Epithelial cell of prostate (primary cell): ENCODE data around the gene TERB1.
A peak's percentile ranks its signal among the peaks of the same experiment; 100 is the strongest.

Source experiments
- DNase-seq: peaks from one replicate; pipeline ENCODE4 v3.0.0-alpha.2; 2011; ENCODE audit warnings: low read depth, low spot score
- H3K27ac ChIP-seq: fragments of 450-650 bp; 2 replicates; pipeline ENCODE4 v1.5.1; 2017; ENCODE audit warnings: mild to moderate bottlenecking

TERB1 gene

DNA sequence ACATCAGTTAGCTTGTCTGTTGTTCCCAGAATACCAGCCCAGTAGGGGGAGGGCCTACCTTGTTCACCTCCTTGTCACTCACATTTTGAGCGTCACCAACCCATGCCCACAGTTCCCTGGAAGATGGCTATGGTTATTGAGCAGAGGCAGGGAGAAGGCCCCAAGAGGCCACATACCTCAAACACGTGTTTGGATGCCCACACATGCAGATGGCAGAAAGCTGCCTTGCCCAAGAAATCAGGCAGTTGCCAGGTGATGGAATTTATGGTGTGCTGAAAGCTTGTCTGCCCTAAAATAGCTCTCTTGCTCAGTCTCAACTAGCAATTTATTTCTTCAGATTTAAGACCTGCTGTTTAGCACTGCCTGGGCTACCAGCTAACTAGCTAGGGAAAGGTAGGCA is 88.3 kb downstream of the TERB1 start:
- no peak for DNase-seq
- no peak overlapping the region for H3K27ac ChIP-seq

DNA sequence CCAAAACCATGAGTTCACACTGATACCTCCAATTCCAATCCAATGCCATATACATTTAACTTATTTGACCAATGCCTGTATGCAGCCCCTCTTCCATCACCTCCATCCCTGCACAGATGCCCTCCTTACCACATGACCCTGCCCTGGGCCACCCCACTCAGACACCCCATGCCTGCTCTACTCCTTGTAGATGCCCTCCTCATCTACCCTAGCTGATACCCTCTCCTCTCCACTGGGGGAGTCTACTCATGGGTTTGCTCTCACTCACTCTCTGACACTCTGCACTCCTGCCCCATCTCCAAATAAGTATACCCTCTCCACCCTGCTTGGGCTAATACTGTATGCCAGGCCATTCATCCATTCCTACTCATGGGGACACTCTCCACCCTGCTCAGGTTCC is 88.9 kb downstream of the TERB1 start:
- DNase-seq: no peak
- H3K27ac ChIP-seq: no peak overlapping the region

GRCh38 chr16:66711581-66711980 is 89.8 kb downstream of the TERB1 start:
- H3K27ac ChIP-seq: no peak overlapping the region
- DNase-seq: no peak

GRCh38 chr16:66706506-66706880 is 94.9 kb downstream of the TERB1 start:
- no peak for DNase-seq
- H3K27ac ChIP-seq: peak overlapping the region; percentile 30

DNA sequence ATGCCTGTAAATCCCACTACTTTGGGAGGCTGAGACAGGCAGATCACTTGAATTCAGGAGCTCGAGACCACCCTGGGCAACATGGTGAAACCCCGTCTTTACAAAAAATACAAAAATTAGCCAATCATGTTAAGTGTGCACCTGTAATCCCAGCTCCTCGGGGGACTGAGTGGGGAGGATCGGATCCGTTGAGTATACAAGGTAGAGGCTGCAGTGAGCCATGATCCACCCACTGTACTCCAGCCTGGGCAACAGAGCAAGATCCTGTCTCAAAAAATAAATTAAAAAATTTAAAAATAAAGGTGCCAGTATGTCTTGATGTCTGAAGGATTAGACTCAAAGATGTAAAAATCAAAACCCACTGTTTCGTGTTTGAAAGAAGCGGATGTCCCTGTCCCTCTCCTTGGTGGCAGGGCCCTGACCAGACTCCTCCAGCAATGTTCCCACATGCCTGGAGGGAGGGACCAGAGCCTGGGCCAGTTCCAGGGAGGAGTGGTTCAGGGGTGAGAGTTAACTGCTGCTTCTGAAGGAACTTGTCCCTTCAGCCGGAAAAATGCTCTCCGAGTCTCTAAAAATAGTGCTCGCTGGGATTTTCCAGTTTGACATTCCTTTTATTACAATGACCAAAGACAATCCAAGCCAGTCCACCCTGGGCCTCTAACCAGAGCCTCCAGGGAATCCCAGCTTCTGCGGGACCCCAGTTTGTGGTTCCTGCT is 95.4 kb downstream of the TERB1 start:
- no peak for DNase-seq
- peak overlapping the region; percentile 30 for H3K27ac ChIP-seq
